T1000 (cell line): Measurements from ENCODE around the gene MIER3.
"Not testable (repeated sequence)": the region's sequence is repeated elsewhere in the genome, so short reads cannot be mapped to it uniquely, and the experiment has no call there.

ENCODE experiments used
- DNase-seq: peaks from one replicate; lab custom pipeline; 2025; ENCODE audit warnings: mixed read lengths; lab: John Stamatoyannopoulos, UW

The MIER3 gene

GRCh38 chr5:56951946-56952691, at the start of gene MIER3:
MIER3 (minus strand) TSS chr5:56952123; CDS start chr5:56952102, 21 bp downstream.
- peak; percentile 45 for DNase-seq

GRCh38 chr5:56995596-56995995, 43.7 kb upstream of the MIER3 start:
- DNase-seq = no peak

- DNase-seq = no peak
Observed at GRCh38 chr5:56993241-56993640, 41.3 kb upstream of the MIER3 start.

GRCh38 chr5:56989676-56990075, 37.8 kb upstream of the MIER3 start:
- no peak for DNase-seq

GRCh38 chr5:56988490-56988889, 36.6 kb upstream of the MIER3 start:
- DNase-seq = no peak

- no peak for DNase-seq
Observed at GRCh38 chr5:56987171-56987570, 35.2 kb upstream of the MIER3 start.

- DNase-seq = no peak
Observed at GRCh38 chr5:56986626-56986947, 34.7 kb upstream of the MIER3 start.

- DNase-seq = no peak
Observed at GRCh38 chr5:56985936-56986625, 34.2 kb upstream of the MIER3 start.

- no peak for DNase-seq
Observed at GRCh38 chr5:56984445-56984844, 32.5 kb upstream of the MIER3 start.

GRCh38 chr5:56983593-56984361, 31.9 kb upstream of the MIER3 start:
- DNase-seq = no peak

GRCh38 chr5:56981548-56982315, 29.8 kb upstream of the MIER3 start:
- DNase-seq = no peak

GRCh38 chr5:56979968-56980367, 28.0 kb upstream of the MIER3 start:
- DNase-seq = no peak

GRCh38 chr5:56979526-56979925, 27.6 kb upstream of the MIER3 start:
- DNase-seq = not testable (repeated sequence)

GRCh38 chr5:56977822-56978221, 25.9 kb upstream of the MIER3 start:
- DNase-seq = no peak

- no peak for DNase-seq
Observed at GRCh38 chr5:56977021-56977420, 25.1 kb upstream of the MIER3 start.

- DNase-seq = no peak
Observed at GRCh38 chr5:56974241-56974640, 22.3 kb upstream of the MIER3 start.

GRCh38 chr5:56973473-56973872, 21.6 kb upstream of the MIER3 start:
- DNase-seq = no peak

- no peak for DNase-seq
Observed at GRCh38 chr5:56971275-56971674, 19.4 kb upstream of the MIER3 start.

- DNase-seq = no peak
Observed at GRCh38 chr5:56964173-56964572, 12.2 kb upstream of the MIER3 start.

GRCh38 chr5:56963246-56963645, 11.3 kb upstream of the MIER3 start:
- DNase-seq = no peak

- no peak for DNase-seq
Observed at GRCh38 chr5:56962286-56962685, 10.4 kb upstream of the MIER3 start.

GRCh38 chr5:56961746-56962145, 9.8 kb upstream of the MIER3 start:
- no peak for DNase-seq
